H7 (cell line): ENCODE results near the gene EVI2A. TPM values are rescaled to one million over a fixed set of nuclear protein-coding genes. Genes with fewer than 3 reads are reported as not detected.

Experiments
- DNase-seq: peaks from one replicate; pipeline ENCODE4 v3.0.0; 2012
- H3K27me3 ChIP-seq: 2 replicates; pipeline ENCODE4 v1.6.0; 2011; ENCODE audit warnings: mild to moderate bottlenecking, low read length; ENCODE audit not compliant: control insufficient read depth, insufficient read depth
- H3K36me3 ChIP-seq: replicated peaks from 2 replicates; pipeline ENCODE4 v1.5.1; 2011; ENCODE audit warnings: low read length; ENCODE audit not compliant: control insufficient read depth, insufficient read depth
- H3K4me3 ChIP-seq: 2 replicates; pipeline ENCODE4 v1.5.1; 2011; ENCODE audit warnings: low read depth, mild to moderate bottlenecking, control low read depth, low read length, moderate library complexity; ENCODE audit not compliant: insufficient read depth
- total RNA-seq: library from RNA; depleted of rRNA; stranded (reverse); fragments of >200 nt; shearing (Covaris generic); gene quantifications from 2 replicates; pipeline ENCODE4 v1.2.3, GENCODE V29; 2014; rRNA removed

EVI2A gene
- total RNA-seq, 1 experiment from 2014 or later = not detected

DNA sequence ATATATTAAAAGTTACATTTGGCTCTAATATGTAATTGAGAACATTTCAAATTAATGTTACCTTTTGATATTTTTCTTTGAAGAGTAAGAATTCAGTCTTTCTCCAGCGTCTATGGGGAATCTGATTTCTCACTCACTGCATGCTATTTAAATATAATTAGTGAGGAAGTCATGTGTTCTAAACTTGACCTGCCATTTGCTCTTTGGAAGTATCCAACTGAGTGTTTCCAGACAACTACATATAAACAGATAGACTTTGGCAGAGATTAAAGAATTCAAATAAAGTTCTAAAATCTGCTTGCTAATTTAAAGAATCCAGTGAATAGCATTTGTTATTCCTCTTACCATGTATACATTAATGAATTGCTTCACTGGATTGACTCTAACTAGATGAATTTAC, 47.9 kb downstream of the EVI2A start:
- Histone ChIP-seq H3K27me3 (no peaks in the 10 kb centered on the region), H3K4me3 (no peak overlapping the region), H3K36me3 (no peaks in the 10 kb centered on the region)
- no peak for DNase-seq

DNA sequence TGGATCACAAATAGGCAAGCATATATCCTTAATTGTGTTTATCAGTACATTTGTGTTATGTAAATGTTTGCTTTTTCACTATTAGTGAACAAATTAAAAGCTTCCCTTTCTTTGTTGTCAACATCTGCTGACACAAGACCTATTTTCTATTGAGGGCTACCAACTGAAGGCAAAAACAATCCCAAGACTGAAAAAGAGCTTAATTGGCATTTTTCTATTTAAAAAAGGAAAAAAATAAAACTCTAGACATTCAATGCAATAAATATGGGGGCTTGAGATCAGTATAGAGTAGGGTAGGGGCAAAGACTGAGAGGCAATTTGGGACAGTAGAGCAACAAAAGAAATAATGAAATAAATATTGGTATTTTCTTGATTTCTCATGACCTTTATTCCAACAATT, 48.6 kb downstream of the EVI2A start:
- Histone ChIP-seq H3K4me3 (no peak overlapping the region), H3K27me3 (no peaks in the 10 kb centered on the region), H3K36me3 (no peaks in the 10 kb centered on the region)
- DNase-seq = no peak

DNA sequence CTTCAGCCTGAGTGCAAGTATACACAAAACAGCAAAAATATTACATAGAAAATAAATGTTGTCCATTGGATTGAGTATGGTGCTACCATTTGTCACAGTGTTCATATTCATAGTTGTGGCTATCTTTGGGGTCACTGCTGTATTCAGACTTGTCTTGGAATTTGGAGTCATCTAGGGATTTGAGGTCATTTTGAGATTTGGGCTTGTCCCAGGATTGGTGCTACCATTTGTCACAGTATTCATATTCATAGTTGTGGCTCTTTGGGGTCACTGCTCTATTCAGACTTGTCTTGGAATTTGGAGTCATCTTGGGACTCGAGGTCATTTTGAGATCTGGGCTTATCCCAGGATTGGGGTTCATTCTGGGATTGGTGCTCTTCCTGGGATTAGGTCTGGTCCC, 49.2 kb downstream of the EVI2A start:
- Histone ChIP-seq H3K4me3 (no peak overlapping the region), H3K36me3 (no peaks in the 10 kb centered on the region), H3K27me3 (no peaks in the 10 kb centered on the region)
- no peak for DNase-seq

DNA sequence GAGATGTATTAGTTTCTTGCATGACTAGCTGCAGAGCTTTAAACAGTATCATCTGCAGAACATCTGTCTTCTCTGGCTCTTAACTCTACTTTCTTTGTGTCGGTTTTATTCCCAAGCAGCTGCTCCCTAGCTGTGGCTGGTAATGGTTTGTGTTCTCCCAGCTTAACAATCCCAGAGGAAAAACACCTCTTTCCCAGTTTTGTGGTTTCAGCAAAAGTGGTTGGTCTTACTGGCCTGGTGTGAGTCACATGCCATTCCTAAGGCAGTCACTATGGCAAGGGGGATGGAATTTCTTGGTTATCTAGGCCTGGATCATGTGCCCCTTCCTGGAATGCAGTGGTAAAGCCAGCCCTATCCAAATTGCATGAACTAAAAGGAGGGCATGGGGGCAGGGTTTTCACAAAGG, 51.8 kb downstream of the EVI2A start:
- H3K4me3 ChIP-seq = no peak overlapping the region
- H3K36me3 ChIP-seq = no peaks in the 10 kb centered on the region
- H3K27me3 ChIP-seq = no peaks in the 10 kb centered on the region
- no peak for DNase-seq

DNA sequence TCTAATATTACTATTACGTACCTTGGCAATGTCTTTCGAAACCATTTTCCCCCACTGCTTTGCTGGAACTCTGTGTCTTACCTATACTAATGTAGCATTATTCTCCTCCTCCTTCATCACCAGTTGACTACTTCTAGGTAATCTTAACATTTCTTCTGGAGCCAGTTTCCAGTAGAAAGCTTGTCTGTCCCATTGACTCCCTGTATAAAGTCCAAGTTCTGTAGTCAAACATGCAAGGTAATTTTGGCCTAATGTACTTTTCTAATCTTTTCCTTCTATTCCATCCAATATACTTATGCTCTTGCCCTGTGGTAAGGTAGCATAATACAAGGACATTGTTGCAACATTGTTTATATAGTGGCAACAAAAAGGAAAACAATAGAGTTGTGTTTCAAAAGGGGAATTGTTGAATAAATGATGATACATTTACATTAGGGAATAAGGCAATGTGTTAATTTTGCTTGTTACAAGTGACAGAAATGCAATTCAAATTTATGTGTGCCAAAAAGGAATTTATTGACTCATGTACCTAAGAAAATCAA, 52.3 kb downstream of the EVI2A start:
- no peaks in the 10 kb centered on the region for H3K27me3 ChIP-seq
- H3K36me3 ChIP-seq = no peaks in the 10 kb centered on the region
- DNase-seq = no peak
- H3K4me3 ChIP-seq = no peak overlapping the region

Other genes starting within 250 kb of the EVI2A start
- gene NF1, start 226.6 kb downstream of the EVI2A start, total RNA-seq = 11.6 and 12.2 TPM in 2 replicates
- gene OMG, start 24.4 kb downstream of the EVI2A start, total RNA-seq = not detected in 2 replicates
- gene EVI2B, start 7.6 kb downstream of the EVI2A start, total RNA-seq = not detected in 2 replicates
- gene RAB11FIP4, start 70.1 kb upstream of the EVI2A start, total RNA-seq = 21.9 and 31.5 TPM in 2 replicates